ENCODE data around the gene FOCAD. TPM values are rescaled to one million over a fixed set of nuclear protein-coding genes. Genes with fewer than 3 reads are reported as not detected.
A peak's percentile ranks its signal among the peaks of the same experiment; 100 is the strongest.

FOCAD gene
- total and polyA plus RNA-seq, 3 experiments from 2014 or later = 16.1 to 25.9 (median 24.8) TPM

DNA sequence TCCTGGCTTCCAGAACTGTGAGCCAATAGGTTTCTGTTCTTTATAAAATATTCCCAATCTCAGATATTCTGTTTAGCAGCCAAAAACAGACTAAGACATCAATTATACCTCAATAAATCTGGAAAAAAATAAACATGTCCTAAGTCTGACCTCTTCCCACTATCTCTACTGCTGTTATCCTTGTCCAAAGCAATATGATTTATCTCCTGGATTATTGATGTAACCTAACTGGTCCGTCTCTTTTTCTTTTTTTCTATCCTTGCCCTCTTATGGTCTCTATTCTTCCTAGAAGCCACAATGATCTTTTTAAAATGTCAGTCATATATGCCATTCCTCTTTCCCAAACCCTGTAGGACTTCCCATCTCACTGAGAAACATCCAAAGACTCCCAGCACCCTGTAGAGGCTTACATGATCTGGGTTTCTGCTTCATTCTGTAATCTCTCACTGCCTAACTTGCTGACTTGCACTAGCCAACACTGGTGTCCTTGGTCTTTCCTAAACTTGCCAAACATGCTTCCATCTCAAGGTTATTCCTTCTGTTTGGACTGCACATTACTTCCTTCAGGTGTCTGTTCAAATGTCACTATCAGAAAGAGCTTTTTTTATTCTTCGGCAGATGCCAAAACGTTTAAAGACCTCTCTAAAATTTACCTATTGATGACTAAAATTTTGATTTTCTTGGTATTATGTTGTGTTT, 13.1 kb downstream of the FOCAD start:
- Histone ChIP-seq H3K4me3 (ENCODE audit: low read length) (no peak overlapping the region), H3K27me3 (ENCODE audit: insufficient read depth, low read length, poor library complexity, severe bottlenecking) (no peaks in the 10 kb centered on the region), H3K4me1 (ENCODE audit: insufficient read depth, low read length) (no peaks in the 10 kb centered on the region), H3K36me3 (ENCODE audit: insufficient read depth, low read length) (no peaks in the 10 kb centered on the region), H3K9me3 (ENCODE audit: low read length) (no peaks in the 10 kb centered on the region), H3K27ac (ENCODE audit: low read depth, low read length) (no peak overlapping the region)
- no peak overlapping the region for H3K27ac Mint-ChIP-seq
- no peak for DNase-seq
- H3K36me3 Mint-ChIP-seq = peaks cover 0 to 10% (median 0%) of the 10 kb centered on the region in 3 donors
- no peaks in the 10 kb centered on the region for H3K27me3 Mint-ChIP-seq
- H3K4me3 Mint-ChIP-seq = no peak overlapping the region
- POLR2A ChIA-PET = no interaction called here
- CTCF ChIA-PET = interaction anchor here (0.5 to 0.7 kb wide), 3 partner anchors 163 to 242 kb away, joined by 3 read pairs; no protein-coding TSS in a partner anchor
- H3K4me1 Mint-ChIP-seq = peaks cover 10 to 21% (median 16%) of the 10 kb centered on the region in 3 donors
- no peaks in the 10 kb centered on the region for H3K9me3 Mint-ChIP-seq

- Mint-ChIP-seq H3K9me3 (no peaks in the 10 kb centered on the region), H3K4me1 (peaks cover 7 to 11% (median 10%) of the 10 kb centered on the region in 3 donors), H3K27me3 (no peaks in the 10 kb centered on the region), H3K27ac (no peak overlapping the region), H3K36me3 (peaks cover 0 to 3% (median 0%) of the 10 kb centered on the region in 3 donors), H3K4me3 (no peak overlapping the region)
- H3K27me3 ChIP-seq (ENCODE audit: insufficient read depth, low read length, poor library complexity, severe bottlenecking) = no peaks in the 10 kb centered on the region
- H3K4me3 ChIP-seq (ENCODE audit: low read length) = no peak overlapping the region
- H3K36me3 ChIP-seq (ENCODE audit: insufficient read depth, low read length) = no peaks in the 10 kb centered on the region
- no peaks in the 10 kb centered on the region for H3K4me1 ChIP-seq (ENCODE audit: insufficient read depth, low read length)
- ChIA-PET POLR2A (no interaction called here), CTCF (no interaction called here)
- H3K9me3 ChIP-seq (ENCODE audit: low read length) = no peaks in the 10 kb centered on the region
- no peak overlapping the region for H3K27ac ChIP-seq (ENCODE audit: low read depth, low read length)
- DNase-seq = no peak
Observed at GRCh38 chr9:20698782-20699181, 14.7 kb downstream of the FOCAD start.

DNA sequence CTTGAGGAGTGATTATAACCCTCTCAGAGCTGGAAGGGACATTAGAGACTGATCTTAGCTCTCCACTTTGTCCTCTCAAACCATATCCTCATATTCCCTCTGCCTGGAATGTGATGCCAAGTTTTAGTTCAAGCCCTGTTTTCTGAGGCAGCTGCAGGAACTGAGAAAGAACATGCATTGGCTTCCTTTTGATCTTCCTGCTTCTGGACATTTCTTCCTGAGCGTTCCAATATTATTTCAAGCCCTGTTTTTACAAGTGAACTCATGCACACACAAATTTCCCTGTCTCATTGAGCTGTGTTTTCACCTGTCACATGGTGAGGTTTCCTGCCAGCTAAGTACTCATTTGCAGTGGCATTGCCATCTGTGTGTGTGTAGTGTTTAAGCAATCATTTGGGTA, 17.0 kb downstream of the FOCAD start:
- Histone ChIP-seq H3K27ac (ENCODE audit: low read depth, low read length) (no peak overlapping the region), H3K9me3 (ENCODE audit: low read length) (no peaks in the 10 kb centered on the region), H3K36me3 (ENCODE audit: insufficient read depth, low read length) (no peaks in the 10 kb centered on the region), H3K4me1 (ENCODE audit: insufficient read depth, low read length) (no peaks in the 10 kb centered on the region), H3K27me3 (ENCODE audit: insufficient read depth, low read length, poor library complexity, severe bottlenecking) (no peaks in the 10 kb centered on the region), H3K4me3 (ENCODE audit: low read length) (no peak overlapping the region)
- Mint-ChIP-seq H3K9me3 (no peaks in the 10 kb centered on the region), H3K4me3 (no peak overlapping the region), H3K27me3 (no peaks in the 10 kb centered on the region), H3K36me3 (peaks cover 0 to 2% (median 0%) of the 10 kb centered on the region in 3 donors), H3K27ac (no peak overlapping the region), H3K4me1 (peaks cover 5 to 11% (median 10%) of the 10 kb centered on the region in 3 donors)
- ChIA-PET POLR2A (no interaction called here), CTCF (interaction anchor here (1.1 kb wide), 1 partner anchor 11 kb away, joined by 3 read pairs; no protein-coding TSS in a partner anchor)
- DNase-seq = no peak

GRCh38 chr9:20702570-20702969, 18.5 kb downstream of the FOCAD start:
- Histone ChIP-seq H3K9me3 (ENCODE audit: low read length) (no peaks in the 10 kb centered on the region), H3K27ac (ENCODE audit: low read depth, low read length) (no peak overlapping the region), H3K4me1 (ENCODE audit: insufficient read depth, low read length) (no peaks in the 10 kb centered on the region), H3K4me3 (ENCODE audit: low read length) (no peak overlapping the region), H3K27me3 (ENCODE audit: insufficient read depth, low read length, poor library complexity, severe bottlenecking) (no peaks in the 10 kb centered on the region), H3K36me3 (ENCODE audit: insufficient read depth, low read length) (no peaks in the 10 kb centered on the region)
- H3K27ac Mint-ChIP-seq = no peak overlapping the region
- H3K4me1 Mint-ChIP-seq = peaks cover 5 to 10% (median 6%) of the 10 kb centered on the region in 3 donors
- no peaks in the 10 kb centered on the region for H3K9me3 Mint-ChIP-seq
- no peaks in the 10 kb centered on the region for H3K27me3 Mint-ChIP-seq
- peaks cover 0 to 3% (median 2%) of the 10 kb centered on the region in 3 donors for H3K36me3 Mint-ChIP-seq
- H3K4me3 Mint-ChIP-seq = no peak overlapping the region
- POLR2A ChIA-PET = no interaction called here
- no peak for DNase-seq
- CTCF ChIA-PET = no interaction called here

DNA sequence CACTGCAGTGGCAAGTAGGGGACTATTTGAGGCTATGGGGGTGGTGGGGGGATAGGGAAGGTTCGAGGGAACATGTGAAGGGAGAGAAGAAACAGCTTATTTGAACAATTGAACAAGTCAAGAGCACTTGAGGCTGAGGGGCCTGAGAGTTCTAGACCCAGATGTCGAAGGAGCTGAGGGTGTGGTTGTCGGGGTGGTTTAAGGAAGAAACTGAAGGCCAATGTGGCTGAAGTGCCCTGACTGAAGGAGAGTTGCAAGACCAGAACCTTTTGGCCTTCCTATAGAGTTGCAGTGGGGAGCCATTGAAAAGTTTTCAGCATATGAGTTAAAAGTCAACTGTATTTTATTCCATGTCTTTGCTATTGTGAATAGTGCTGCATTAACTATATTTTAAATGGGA, 19.1 kb downstream of the FOCAD start:
- POLR2A ChIA-PET = no interaction called here

GRCh38 chr9:20707708-20708107, 23.6 kb downstream of the FOCAD start:
- Histone ChIP-seq H3K4me1 (ENCODE audit: insufficient read depth, low read length) (no peaks in the 10 kb centered on the region), H3K9me3 (ENCODE audit: low read length) (no peaks in the 10 kb centered on the region), H3K36me3 (ENCODE audit: insufficient read depth, low read length) (no peaks in the 10 kb centered on the region), H3K27ac (ENCODE audit: low read depth, low read length) (no peak overlapping the region), H3K4me3 (ENCODE audit: low read length) (no peak overlapping the region), H3K27me3 (ENCODE audit: insufficient read depth, low read length, poor library complexity, severe bottlenecking) (no peaks in the 10 kb centered on the region)
- POLR2A ChIA-PET = no interaction called here
- peaks cover under 1 to 3% (median 3%) of the 10 kb centered on the region in 3 donors for H3K36me3 Mint-ChIP-seq
- no peaks in the 10 kb centered on the region for H3K27me3 Mint-ChIP-seq
- no peak for DNase-seq
- no peak overlapping the region for H3K4me3 Mint-ChIP-seq
- H3K27ac Mint-ChIP-seq = peak overlapping the region in 1 of 8 donors; percentile 2
- H3K4me1 Mint-ChIP-seq = peaks cover 0 to 13% (median 12%) of the 10 kb centered on the region in 3 donors
- CTCF ChIA-PET = no interaction called here
- H3K9me3 Mint-ChIP-seq = no peaks in the 10 kb centered on the region

More for the DNA sequence above, 19.1 kb downstream of the FOCAD start:
- H3K4me3 ChIP-seq (ENCODE audit: low read length) = no peak overlapping the region
- no peak overlapping the region for H3K27ac ChIP-seq (ENCODE audit: low read depth, low read length)
- H3K36me3 Mint-ChIP-seq = peaks cover 0 to 3% (median 3%) of the 10 kb centered on the region in 3 donors
- no peaks in the 10 kb centered on the region for H3K4me1 ChIP-seq (ENCODE audit: insufficient read depth, low read length)
- H3K4me3 Mint-ChIP-seq = no peak overlapping the region
- peaks cover 7 to 11% (median 10%) of the 10 kb centered on the region in 3 donors for H3K4me1 Mint-ChIP-seq
- DNase-seq = no peak
- H3K9me3 ChIP-seq (ENCODE audit: low read length) = no peaks in the 10 kb centered on the region
- H3K27me3 Mint-ChIP-seq = no peaks in the 10 kb centered on the region
- no peaks in the 10 kb centered on the region for H3K36me3 ChIP-seq (ENCODE audit: insufficient read depth, low read length)
- no peaks in the 10 kb centered on the region for H3K27me3 ChIP-seq (ENCODE audit: insufficient read depth, low read length, poor library complexity, severe bottlenecking)
- CTCF ChIA-PET = no interaction called here
- H3K27ac Mint-ChIP-seq = peak overlapping the region in 1 of 8 donors; percentile 22
- no peaks in the 10 kb centered on the region for H3K9me3 Mint-ChIP-seq

- Mint-ChIP-seq H3K4me1 (peaks cover 14 to 28% (median 21%) of the 10 kb centered on the region in 3 donors), H3K27ac (peak overlapping the region in 1 of 8 donors; percentile 3), H3K36me3 (peaks cover 13 to 22% (median 14%) of the 10 kb centered on the region in 3 donors), H3K9me3 (peaks cover 0 to 1% (median 0%) of the 10 kb centered on the region in 5 donors), H3K27me3 (no peaks in the 10 kb centered on the region), H3K4me3 (no peak overlapping the region)
- peaks cover under 1% of the 10 kb centered on the region for H3K36me3 ChIP-seq (ENCODE audit: insufficient read depth, low read length)
- POLR2A ChIA-PET = no interaction called here
- DNase-seq = no peak
- CTCF ChIA-PET = no interaction called here
- H3K27ac ChIP-seq (ENCODE audit: low read depth, low read length) = no peak overlapping the region
- no peaks in the 10 kb centered on the region for H3K9me3 ChIP-seq (ENCODE audit: low read length)
- H3K4me3 ChIP-seq (ENCODE audit: low read length) = no peak overlapping the region
- H3K27me3 ChIP-seq (ENCODE audit: insufficient read depth, low read length, poor library complexity, severe bottlenecking) = no peaks in the 10 kb centered on the region
- no peaks in the 10 kb centered on the region for H3K4me1 ChIP-seq (ENCODE audit: insufficient read depth, low read length)
Observed at GRCh38 chr9:20713172-20713571, 29.1 kb downstream of the FOCAD start.

- Mint-ChIP-seq H3K36me3 (peaks cover 13 to 22% (median 21%) of the 10 kb centered on the region in 3 donors), H3K27ac (peak overlapping the region in 3 of 8 donors; percentile 21 to 89 (median 64)), H3K27me3 (no peaks in the 10 kb centered on the region), H3K4me3 (no peak overlapping the region), H3K4me1 (peaks cover 14 to 24% (median 16%) of the 10 kb centered on the region in 3 donors), H3K9me3 (peaks cover 0 to 1% (median 0%) of the 10 kb centered on the region in 5 donors)
- H3K27me3 ChIP-seq (ENCODE audit: insufficient read depth, low read length, poor library complexity, severe bottlenecking) = no peaks in the 10 kb centered on the region
- no peak overlapping the region for H3K4me3 ChIP-seq (ENCODE audit: low read length)
- no peaks in the 10 kb centered on the region for H3K4me1 ChIP-seq (ENCODE audit: insufficient read depth, low read length)
- H3K36me3 ChIP-seq (ENCODE audit: insufficient read depth, low read length) = peaks cover 5% of the 10 kb centered on the region
- ChIA-PET CTCF (interaction anchor here (1.5 kb wide), 1 partner anchor 15 kb away, joined by 3 read pairs; no protein-coding TSS in a partner anchor), POLR2A (no interaction called here)
- H3K27ac ChIP-seq (ENCODE audit: low read depth, low read length) = no peak overlapping the region
- DNase-seq = no peak
- no peaks in the 10 kb centered on the region for H3K9me3 ChIP-seq (ENCODE audit: low read length)
Observed at GRCh38 chr9:20714442-20715415, 30.7 kb downstream of the FOCAD start.

All from CD8-positive, alpha-beta memory T cell (primary cell).